Measurements from ENCODE around the gene IGSF3. TPM values are rescaled to one million over a fixed set of nuclear protein-coding genes. Genes with fewer than 3 reads are reported as not detected.
"Not testable (repeated sequence)": the region's sequence is repeated elsewhere in the genome, so short reads cannot be mapped to it uniquely, and the experiment has no call there.

The IGSF3 gene
- total and polyA plus RNA-seq, 2 experiments from 2014 or later = 29.0 to 130 TPM

DNA sequence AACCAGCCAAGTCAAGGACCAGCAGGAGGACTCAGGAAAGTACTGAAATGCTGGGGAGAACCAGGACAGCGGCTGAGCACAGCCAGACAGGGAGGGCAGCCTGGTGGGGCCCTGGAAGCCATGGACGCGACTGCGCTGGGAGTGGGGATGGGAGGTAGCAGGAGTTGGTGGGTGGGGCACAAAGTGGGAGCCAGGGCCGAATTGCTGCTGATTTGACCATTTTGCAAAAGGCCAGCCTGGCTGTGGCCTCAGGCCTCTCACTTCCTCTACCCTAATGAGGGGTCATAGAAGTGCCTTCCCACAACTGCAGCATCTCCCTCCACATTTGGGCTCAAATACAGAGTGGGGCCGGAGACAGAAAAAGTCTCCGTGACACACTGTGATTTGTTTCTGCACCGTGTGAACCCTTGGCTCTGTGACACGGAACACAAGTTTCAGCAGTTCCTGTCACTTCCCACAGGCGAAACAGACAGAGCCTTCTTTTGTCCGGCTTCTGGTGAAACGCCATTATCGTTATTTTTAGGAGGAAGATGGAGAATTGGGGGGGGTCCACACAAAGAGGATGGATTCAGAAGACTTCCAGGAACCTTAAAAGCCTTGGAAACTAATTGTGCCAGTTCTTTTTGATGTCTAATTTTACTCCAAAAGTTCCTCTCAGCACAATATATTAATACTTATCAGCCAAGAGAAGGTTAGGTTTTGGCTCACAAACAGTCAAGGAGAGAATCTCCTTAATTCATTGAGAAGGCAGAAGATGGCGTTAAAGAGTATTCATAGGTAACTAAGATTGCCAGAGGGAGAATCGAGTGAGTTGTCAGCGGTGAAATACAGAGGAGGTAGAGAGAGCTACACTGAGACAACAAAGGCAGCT, 21.5 kb downstream of the IGSF3 start:
- not testable (repeated sequence) for H3K27me3 ChIP-seq; H3K36me3 ChIP-seq; H3K4me3 ChIP-seq; DNase-seq (ENCODE audit: low read depth in 1 of 2, low spot score in 1 of 2); H3K9me3 ChIP-seq (ENCODE audit: low read depth)
- Histone ChIP-seq H3K27ac (peak overlapping the region; percentile 95), H3K4me1 (ENCODE audit: low read depth) (peaks cover 53% of the 10 kb centered on the region)

DNA sequence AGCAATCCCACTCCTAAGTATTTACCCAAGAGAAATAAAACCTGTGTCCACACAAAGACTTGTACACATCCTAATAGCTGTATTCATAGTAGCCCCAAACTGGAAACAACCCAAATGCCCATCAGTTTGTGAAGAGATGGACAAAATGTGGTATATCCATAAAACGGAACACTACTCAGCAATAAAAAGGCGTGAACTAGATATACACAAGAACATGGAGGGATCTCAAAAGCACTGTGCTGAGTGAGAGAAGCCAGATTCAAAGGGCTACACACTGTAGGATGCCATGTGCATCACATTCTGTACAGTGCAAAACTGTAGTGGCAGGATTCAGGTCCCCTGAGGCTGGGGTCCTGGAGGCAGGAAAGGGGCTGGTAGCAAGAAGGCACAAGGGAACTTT, 22.5 kb downstream of the IGSF3 start:
- not testable (repeated sequence) for H3K9me3 ChIP-seq (ENCODE audit: low read depth)

DNA sequence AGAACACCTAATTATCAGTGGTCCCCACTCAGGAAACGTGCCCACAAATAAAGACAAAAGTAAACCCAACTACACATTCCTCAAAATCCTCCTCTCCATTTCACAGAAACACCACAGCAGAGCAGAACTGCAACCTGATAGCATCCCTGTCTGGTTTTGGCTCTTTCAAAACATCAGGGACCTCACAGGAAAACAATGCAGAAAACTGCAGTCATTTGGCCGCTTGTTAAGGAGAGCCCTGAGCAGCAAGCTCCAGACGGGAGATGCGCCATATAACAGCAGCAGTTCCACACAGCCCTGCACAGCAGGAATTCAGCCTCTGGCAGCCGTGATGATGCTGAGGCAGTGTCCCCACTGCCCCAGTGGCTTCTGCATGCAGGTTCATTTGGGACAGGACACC, 23.4 kb downstream of the IGSF3 start:
- not testable (repeated sequence) for H3K4me3 ChIP-seq; H3K27me3 ChIP-seq; H3K36me3 ChIP-seq; DNase-seq (ENCODE audit: low read depth in 1 of 2, low spot score in 1 of 2); H3K27ac ChIP-seq; H3K9me3 ChIP-seq (ENCODE audit: low read depth)
- peaks cover 42% of the 10 kb centered on the region for H3K4me1 ChIP-seq (ENCODE audit: low read depth)

More for the DNA sequence above, 22.5 kb downstream of the IGSF3 start:
- H3K4me3 ChIP-seq; H3K36me3 ChIP-seq; H3K27me3 ChIP-seq; DNase-seq (ENCODE audit: low read depth in 1 of 2, low spot score in 1 of 2): not testable (repeated sequence)
- Histone ChIP-seq H3K4me1 (ENCODE audit: low read depth) (peaks cover 50% of the 10 kb centered on the region), H3K27ac (peak overlapping the region; percentile 95)

DNA sequence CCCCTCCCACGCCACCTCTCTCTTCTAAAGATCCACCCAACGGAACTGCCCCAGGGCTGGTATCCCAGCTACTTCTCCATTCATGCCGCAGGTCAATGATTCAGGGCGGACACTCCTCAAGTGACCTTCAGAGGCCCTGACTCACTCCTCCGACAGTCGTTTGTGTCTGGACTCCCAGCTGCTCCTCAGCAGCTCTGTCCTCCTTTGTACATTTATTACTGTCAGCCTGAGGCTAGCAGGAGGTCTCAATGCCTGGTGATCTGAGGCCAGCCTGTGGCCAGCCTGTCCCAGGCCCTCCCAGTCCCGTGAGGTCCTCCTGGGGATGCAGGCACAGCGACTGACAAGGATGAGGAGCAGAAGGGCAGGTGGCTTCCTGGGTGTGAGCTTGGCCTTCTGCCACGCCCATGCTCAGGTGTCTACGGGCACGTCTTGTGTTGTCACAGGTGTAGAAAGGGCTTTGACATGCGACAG, 24.2 kb downstream of the IGSF3 start:
- H3K27me3 ChIP-seq; DNase-seq (ENCODE audit: low read depth in 1 of 2, low spot score in 1 of 2); H3K9me3 ChIP-seq (ENCODE audit: low read depth); H3K36me3 ChIP-seq; H3K4me3 ChIP-seq; H3K27ac ChIP-seq: not testable (repeated sequence)
- H3K4me1 ChIP-seq (ENCODE audit: low read depth) = peaks cover 37% of the 10 kb centered on the region

DNA sequence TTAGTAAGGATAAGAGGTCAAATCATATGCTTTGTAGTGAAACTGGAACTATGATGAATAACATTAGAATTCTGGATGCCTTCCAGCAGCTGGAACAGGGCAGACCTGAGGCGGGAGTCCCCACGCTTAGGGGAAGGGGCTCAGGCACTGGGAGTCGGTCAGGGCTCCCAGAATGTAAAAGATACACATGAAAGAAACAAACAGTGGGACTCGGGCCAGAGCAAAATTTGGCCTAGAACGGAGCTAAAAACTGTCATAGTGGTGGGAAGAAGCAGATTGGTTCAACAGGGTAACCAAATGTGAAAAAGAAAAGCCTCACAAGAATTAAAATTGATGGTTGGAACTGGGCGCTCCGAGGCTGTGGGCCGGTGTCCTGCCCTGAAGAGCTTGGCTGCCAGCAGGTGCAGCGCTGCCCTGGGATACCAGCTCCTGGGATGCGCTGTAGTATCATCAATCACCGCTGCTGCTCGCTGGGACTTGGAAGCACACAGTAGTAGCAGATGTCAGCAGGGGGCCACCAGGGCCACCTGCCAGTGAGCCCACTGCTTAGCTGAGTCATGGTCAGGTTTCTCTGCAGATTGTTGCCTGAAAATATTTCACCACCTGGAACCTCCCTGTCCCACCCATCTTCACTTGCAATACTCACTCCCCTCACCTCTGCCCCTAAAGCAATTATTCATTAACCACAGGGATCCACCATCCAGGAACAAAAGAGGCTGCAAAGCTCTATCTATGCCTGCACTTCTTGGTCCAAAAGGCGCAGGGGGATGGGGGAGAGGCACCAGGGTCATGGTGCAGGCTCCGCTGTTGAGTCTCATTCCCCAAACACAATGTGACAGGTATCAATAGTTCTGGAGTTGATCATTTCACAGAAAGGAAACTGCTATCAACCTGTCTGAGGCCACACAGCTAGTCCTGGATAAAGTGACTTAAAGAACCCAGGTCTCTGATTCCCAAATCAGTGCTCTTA, 24.9 kb downstream of the IGSF3 start:
- not testable (repeated sequence) for H3K36me3 ChIP-seq; H3K27ac ChIP-seq; H3K9me3 ChIP-seq (ENCODE audit: low read depth); DNase-seq (ENCODE audit: low read depth in 1 of 2, low spot score in 1 of 2); H3K4me3 ChIP-seq; H3K27me3 ChIP-seq
- peaks cover 38% of the 10 kb centered on the region for H3K4me1 ChIP-seq (ENCODE audit: low read depth)

DNA sequence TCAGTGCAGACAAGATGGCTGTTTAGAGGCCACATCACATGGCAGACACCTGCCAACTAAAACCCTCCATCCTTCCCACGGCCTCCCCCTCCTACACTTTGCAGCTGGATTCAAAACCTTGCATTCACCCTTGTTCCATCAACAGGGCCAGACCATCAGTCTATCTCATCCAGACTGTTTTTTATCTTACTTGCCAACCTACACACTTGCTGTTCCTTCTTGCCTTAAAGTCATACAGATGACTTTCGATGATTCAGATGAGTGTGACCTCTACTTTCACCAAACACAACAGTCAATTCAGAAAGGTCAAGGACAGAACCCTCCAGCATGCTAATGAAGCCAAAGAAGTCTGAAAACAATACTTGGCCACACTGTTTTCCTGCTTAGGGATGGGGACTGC, 29.9 kb downstream of the IGSF3 start:
- H3K4me1 ChIP-seq (ENCODE audit: low read depth) = peaks cover 16% of the 10 kb centered on the region
- H3K9me3 ChIP-seq (ENCODE audit: low read depth); H3K27ac ChIP-seq; DNase-seq (ENCODE audit: low read depth in 1 of 2, low spot score in 1 of 2); H3K4me3 ChIP-seq; H3K36me3 ChIP-seq; H3K27me3 ChIP-seq: not testable (repeated sequence)

DNA sequence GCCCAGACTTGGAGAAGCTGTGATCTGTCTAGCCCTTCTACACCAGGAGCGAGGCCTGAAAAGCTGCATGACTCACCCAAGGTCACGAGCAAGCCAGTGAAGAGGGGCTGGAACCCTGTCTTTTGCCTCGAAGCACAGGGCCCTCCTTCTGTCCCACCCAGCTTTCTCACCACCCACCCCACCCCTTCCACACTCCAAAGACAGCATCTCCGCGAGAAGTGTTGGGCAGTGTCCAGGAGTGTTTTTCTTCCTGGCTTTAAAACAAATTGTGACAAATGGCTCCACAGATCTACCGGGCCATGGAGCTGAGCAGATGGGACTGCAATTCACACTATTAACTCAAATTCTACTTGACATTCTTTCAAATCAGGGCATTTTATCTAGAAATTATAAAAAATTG, 30.9 kb downstream of the IGSF3 start:
- not testable (repeated sequence) for H3K36me3 ChIP-seq; H3K27me3 ChIP-seq; H3K27ac ChIP-seq; DNase-seq (ENCODE audit: low read depth in 1 of 2, low spot score in 1 of 2); H3K9me3 ChIP-seq (ENCODE audit: low read depth); H3K4me3 ChIP-seq
- H3K4me1 ChIP-seq (ENCODE audit: low read depth) = peaks cover 23% of the 10 kb centered on the region

DNA sequence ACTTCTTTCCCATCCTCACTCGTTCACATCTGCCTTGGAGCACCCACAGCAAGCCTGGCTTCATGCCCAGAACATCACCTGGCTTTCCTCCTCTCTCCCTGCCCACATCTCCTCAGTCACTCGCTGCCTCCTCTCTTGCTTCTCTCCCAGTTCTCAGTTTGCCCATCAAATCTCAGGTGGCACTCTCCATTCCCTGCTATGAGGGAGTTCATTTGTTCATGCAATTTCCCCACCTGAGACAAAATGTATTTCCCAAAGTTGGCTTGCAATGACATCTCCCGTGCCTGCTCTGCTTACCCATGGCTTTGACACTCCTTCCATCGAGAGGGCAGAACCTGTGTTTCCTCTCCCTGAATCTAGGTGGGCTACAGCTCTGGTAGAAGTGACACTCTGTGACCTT, 33.1 kb downstream of the IGSF3 start:
- not testable (repeated sequence) for H3K9me3 ChIP-seq (ENCODE audit: low read depth); H3K4me3 ChIP-seq; DNase-seq (ENCODE audit: low read depth in 1 of 2, low spot score in 1 of 2)

DNA sequence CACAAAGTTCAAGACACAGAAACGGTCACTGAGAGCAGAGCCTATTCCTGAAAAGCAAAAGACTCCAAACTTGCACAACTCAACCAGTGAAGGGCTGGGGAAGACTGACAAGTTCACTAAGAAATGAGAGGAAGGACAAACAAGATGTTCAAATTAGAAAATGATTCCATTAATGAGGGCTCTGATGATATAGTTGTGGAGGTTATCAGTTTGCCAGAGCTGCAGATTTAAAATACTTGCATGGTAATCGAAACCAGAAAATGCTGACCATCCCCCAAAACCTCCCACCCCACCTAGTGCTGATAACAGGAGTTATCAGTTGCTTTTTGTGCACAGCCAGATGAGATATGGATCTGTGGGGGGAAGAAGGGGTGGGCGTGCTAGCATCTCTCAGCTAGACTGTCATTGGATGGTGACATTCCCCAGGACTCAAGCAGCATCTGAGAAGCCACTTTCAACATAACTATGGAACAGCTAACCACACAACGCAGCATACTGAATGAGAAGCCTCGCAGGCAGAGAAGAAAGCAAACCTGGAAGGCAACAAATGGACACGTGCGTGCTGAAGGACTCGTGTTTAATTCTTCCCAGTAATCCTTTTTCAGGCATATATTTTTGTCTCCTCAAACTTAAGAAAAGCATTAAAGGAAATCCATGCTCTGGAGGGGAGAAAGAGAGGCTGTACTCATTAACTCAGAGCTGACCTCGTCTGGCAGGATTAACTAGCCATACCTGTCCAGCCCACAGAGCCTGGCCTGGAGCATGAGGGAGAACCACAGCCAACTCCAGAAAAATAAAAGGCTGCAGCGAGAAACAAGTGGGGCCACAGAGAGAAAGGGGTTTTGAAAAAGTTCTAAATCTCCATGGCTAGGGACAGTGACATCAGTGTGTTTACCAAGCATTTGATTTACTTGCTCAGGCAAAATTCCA, 35.3 kb downstream of the IGSF3 start:
- not testable (repeated sequence) for H3K9me3 ChIP-seq (ENCODE audit: low read depth); H3K27me3 ChIP-seq; DNase-seq (ENCODE audit: low read depth in 1 of 2, low spot score in 1 of 2); H3K4me3 ChIP-seq; H3K36me3 ChIP-seq
- Histone ChIP-seq H3K27ac (peak overlapping the region; percentile 62), H3K4me1 (ENCODE audit: low read depth) (peaks cover 31% of the 10 kb centered on the region)

More for the DNA sequence above, 33.1 kb downstream of the IGSF3 start:
- peaks cover 23% of the 10 kb centered on the region for H3K4me1 ChIP-seq (ENCODE audit: low read depth)
- H3K36me3 ChIP-seq, H3K27me3 ChIP-seq, H3K27ac ChIP-seq: not testable (repeated sequence)

DNA sequence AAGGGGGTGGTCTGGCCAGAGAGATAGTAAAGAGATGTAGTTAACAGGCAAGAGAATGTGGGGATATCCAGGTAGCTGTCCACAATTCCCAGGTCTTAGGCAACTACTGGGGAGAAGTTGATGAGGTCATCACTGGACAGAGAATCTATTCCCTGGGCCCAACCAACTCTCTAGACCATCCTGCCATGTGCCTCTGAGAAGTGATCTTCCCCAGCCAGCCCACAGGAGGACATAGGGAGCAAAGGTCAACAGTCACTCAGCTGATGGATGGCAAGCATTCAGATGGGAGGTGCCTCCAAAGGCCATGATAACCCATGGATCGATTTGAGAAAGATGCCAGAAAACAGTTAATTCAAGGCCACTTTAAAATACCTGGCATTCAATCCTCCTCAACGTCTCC, 36.0 kb downstream of the IGSF3 start:
- not testable (repeated sequence) for DNase-seq (ENCODE audit: low read depth in 1 of 2, low spot score in 1 of 2); H3K27me3 ChIP-seq; H3K4me3 ChIP-seq; H3K9me3 ChIP-seq (ENCODE audit: low read depth); H3K36me3 ChIP-seq; H3K27ac ChIP-seq
- peaks cover 38% of the 10 kb centered on the region for H3K4me1 ChIP-seq (ENCODE audit: low read depth)

Data from cardiac muscle cell (in vitro differentiated cells and primary cell).